HL-60/S4 treated with phorbol 12-myristate 13-acetate at 8.2 ng/mL for 4 days and 3 days (cell line): ENCODE results near the gene FZD8.

Experiments
- in situ Hi-C: fragments of 300-500 bp; cut with MboI; formaldehyde crosslinking; loops from 2 replicates; pipeline ENCODE4 v1.15.0; 2022; ENCODE audit warnings: low sequenced_read_pairs

Gene FZD8

DNA sequence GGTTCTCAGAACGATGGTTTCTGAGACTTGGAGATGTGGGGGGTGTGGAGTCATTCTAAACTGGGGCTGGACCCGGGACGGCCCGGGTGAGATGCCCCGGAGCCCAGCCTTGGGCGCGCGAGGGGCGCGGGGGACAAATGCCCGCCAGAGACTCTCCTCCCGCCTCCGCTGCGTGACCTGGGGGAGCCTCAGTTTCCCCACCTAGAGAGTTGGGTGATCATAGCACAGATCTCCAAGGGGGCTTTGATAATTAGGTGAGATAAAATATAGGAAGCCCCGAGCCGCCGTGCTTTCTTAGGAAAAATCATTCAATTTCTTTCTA, 658 bp upstream of the FZD8 start:
- in situ Hi-C loops: no loop called here

DNA sequence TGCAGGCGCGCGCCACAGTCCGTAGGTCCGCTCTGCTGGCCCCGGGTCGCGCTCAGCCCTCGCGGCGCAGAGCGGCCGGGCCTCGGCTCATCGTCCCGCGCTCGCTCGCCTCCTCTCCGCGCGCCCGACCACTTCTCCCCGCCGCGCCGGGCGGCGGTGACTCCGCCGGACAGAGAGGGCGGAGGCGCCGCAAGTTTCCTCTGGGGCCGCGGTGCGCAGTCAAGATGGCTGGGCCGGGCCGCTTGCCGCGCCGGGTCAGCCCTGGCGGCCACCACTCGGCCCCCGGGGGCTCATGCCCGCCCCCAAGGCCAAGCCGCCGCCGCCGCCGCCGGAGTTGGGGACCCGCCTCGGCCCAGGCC, 441 bp downstream of the FZD8 start:
- in situ Hi-C loops: no loop called here

DNA sequence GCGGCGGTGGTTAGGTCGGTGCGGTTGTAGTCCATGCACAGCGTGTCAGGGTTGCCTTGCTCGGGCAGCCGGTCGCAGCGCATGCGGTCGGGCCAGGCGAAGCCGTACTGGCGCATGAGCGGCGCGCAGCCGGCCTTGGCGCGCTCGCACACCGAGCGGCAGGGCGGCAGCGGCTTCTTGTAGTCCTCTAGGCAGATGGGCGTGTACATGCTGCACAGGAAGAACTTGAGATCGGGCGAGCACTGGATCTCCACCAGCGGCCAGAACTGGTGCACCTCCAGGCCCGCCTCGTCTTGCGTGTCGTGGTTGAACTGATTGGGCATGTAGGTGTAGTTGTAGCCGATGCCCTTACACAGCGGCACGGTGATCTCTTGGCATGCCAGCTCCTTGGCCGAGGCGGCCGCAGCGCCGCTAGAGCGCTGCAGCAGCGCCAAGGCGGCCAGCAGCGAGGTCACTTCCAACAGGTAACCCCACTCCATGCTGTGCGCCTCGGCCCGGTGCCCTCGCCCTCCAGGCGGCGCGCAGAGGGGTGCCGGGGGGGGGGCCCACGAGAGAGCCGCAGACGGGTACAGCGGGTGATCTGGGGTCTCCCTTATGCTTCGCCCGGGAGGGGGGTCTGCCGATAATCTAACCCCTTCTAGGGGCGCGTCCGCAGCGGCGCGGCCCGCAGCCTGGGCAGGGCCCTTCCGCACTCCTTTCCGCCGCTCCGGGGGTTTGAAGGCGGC, 983 bp downstream of the FZD8 start:
- in situ Hi-C loops: no loop called here

DNA sequence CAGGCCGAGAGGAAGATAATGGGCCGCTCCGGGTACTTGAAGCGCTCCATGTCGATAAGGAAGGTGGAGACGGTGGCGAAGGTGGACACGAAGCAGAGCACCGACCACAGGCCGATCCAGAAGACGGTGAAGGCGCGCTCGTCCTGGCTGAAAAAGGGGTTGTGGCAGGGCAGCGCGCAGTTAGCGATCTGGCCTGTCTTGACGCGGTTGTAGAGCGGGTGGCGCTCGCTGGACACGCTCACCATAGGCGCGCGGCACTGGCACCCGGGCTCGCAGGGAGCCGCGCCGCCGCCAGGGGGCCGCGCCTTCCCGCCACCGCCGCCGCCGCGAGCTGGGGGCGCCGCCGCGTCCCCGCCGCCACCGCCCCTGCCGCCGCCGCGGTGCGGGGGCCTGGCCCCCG, 1.6 kb downstream of the FZD8 start:
- in situ Hi-C loops: no loop called here

DNA sequence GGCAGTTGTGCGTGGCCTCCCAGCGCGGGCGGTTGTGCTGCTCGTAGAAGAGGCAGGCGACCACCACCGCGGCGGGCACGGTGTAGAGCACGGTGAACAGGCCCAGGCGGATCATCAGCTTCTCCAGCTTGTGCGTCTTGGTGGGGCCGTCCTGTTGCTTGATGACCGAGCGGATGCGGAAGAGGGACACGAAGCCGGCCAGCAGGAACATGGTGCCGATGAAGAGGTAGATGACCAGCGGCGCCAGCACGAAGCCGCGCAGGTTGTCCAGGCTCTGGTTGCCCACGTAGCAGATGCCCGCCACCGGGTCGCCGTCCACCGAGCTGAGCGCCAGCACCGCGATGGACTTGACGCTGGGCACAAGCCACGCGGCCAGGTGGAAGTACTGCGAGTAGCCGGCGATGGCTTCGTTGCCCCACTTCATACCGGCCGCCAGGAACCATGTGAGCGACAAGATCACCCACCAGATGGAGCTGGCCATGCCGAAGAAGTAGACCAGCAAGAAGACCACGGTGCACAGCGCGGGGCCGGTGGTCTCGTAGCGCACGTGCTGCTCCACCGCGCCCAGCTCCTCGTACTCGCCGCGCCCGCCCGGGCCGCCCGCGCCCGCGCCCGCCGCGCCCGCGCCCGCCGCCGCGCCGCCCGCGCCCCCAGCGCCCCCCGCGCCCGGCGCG, 2.2 kb downstream of the FZD8 start:
- in situ Hi-C loops: no loop called here

DNA sequence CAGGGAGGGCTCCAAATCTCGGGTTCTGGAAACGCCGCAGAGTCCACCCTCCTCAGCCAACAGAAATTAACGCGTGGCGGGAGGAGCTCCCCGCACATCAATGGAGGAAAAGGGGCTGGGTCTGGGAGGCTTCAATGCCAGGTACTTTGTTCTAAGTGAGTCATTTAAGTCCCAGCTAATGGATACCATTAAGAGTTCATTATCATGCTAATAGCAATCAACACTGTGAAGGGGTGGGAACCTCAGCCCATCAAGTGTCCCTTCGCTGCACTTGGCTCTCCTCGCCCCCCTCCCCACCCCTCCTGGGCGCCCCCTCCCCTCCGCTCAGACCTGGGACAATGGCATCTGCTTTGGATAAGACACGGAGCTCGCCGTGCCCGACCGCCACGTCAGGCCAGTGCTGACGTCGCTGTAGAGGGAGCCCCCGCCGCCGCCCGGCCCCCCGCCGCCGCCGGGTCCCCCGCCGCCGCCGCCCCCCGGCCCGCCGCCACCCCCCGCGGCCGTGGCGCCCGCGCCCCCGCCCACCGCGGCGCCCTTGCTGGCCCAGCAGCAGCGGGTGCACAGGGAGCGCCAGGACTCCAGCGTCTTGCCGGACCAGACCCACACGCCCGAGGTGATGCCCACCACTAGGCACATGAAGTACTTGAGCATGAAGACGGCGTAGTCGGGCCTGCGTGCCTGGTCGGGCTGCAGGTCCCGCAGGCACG, 2.9 kb downstream of the FZD8 start:
- in situ Hi-C loops: no loop called here

DNA sequence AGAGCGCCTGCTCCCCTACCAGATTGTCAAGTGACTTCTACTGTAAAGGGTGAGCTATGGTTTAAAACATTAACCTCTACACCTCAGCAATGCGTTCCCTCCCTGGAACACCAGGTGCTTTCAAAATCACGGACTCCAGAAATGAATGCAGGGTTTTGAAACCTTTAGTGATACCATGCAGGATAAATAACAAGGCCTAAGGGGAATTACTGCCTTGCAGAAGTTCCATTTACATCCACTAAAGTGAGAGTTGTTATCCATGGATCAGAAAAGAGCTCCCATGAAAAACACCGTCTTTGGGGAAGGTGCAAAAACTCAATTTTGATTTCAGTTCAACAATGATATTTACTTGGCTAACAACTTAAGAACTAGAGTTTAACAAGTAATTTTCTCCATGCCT, 4.0 kb downstream of the FZD8 start:
- in situ Hi-C loops: no loop called here

DNA sequence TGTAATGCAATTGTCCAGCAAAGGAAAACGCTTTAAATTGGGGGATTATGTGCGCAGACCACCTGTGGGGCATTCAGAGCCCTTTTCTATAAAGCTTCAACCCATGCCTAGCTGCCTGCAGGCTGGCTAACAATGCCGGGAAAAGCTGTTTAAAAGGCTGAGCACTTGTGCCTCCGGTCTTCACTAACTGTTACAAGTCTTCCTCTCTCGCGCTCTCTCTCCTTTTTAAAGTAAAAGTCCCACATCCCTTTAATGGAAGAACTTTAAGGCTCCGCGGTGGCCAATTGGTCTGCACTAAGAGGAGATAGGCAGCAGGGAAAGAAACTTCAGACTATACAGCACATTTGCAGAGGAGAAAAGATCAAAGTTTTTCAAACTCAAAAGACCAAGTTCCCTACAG, 4.6 kb downstream of the FZD8 start:
- in situ Hi-C loops: no loop called here

DNA sequence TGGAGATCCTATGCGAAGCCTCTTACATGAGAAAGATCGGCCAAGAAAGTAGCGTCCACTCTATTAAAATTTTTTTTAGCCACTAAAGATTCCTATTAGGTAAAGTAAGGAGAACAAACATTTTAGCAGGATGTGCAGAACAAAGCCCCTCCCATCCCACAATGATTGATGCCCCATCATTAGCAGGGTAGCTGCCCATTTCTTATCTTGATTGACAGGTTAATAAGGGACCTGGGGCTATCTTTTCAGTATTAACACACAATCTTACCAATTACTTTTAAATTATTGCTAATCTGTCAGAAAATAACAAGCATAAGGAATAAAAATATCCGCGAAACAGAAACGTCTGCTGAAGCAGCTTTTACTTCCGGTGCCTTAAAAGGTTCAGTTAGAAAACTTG, 5.1 kb downstream of the FZD8 start:
- in situ Hi-C loops: no loop called here

DNA sequence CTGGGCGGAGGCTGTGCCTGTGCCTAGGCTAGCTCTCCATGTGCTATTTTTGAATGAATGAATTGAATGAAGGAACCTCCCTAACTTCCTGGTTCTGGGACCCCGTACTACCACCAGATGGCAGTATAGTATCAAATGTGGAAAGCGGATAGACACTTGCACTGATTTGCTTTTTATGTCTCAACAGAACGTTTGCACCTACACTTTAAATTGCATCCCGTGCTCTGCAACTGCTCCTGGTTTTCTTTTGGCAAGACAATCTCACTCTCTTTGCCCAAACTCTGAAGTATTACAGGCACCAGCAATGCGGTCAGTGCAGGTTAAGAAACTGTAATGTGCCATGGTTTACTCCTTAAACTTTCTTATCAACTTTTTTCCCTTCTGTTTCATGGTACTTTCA, 6.5 kb downstream of the FZD8 start:
- in situ Hi-C loops: no loop called here

DNA sequence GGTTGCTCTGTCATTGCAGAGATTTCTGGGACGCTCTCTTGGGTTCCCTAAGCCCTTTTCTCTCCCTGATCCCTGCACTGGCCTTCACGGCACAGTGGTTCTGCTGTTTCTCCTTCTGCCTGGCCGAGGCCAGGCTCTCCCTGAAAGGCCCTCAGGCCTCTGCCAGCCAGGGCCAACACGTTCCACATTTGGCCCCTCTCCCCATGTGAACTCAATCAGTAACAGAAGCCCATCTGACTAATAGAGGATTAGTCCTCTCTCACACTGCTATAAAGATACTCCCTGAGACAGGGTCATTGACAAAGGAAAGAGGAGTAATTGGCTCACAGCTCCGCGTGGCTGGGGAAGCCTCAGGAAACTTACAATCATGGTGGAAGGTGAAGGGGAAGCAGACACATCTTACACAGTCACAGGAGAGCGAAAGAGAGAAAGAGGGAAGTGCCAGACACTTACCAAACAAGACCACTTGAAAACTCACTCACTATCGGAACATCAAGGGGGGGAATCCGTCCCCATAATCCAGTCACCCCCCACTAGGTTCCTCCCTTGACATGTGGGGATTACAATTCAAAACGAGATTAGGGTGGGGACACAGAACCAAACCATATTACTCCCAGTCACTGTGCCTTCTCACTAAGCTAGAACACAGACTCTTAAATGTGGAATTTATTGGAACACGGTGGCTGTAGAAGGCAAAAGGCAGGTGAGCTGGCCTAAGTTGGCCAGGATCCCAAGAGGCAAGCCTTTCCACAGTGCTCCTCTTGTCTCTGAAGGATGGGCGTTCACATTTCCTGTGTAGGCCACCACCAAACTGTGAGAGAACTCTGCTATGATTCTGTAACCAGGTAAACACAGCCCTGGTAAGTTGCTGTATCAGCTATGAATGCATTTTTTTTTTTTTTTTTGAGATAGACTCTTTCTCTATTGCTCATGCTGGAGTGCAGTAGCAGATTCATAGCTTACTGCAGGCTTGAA, 8.8 kb downstream of the FZD8 start:
- in situ Hi-C loops: no loop called here

DNA sequence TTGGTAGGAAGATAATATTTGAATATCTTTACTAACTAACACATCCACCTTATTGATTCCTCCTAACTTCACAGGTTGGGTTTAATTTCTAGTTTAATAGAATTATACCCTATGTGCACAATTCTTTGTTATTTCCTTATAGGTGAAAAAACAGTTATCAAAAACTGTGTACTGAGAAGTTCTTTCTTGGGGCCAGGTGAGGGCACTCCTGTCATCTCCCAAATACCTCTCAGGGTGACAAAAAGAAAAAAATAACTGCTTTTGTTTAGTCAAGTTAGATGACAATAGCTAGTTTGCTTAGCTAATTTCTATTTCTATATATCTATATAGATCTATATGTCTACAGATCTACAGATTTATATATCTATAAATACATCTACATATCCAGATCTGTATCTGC, 10.1 kb downstream of the FZD8 start:
- in situ Hi-C loops: no loop called here

DNA sequence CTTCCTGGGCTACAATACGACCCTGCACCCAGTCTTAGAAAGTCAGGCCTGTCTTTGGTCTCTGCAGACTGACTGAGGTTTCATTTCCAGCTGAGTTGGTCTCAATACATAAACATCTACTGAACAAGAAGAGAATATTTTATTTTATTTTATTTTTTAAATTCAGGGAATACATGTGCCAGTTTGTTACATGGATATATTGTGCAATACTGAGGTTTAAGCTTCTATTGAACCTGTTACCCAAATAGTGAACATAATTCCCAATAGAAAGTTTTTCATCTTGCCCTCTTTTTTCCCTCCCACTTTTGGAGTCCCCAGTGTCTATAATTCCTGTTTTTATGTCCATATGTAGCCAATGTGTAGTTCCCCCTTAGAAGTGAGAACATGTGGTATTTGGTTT, 10.7 kb downstream of the FZD8 start:
- in situ Hi-C loops: no loop called here

DNA sequence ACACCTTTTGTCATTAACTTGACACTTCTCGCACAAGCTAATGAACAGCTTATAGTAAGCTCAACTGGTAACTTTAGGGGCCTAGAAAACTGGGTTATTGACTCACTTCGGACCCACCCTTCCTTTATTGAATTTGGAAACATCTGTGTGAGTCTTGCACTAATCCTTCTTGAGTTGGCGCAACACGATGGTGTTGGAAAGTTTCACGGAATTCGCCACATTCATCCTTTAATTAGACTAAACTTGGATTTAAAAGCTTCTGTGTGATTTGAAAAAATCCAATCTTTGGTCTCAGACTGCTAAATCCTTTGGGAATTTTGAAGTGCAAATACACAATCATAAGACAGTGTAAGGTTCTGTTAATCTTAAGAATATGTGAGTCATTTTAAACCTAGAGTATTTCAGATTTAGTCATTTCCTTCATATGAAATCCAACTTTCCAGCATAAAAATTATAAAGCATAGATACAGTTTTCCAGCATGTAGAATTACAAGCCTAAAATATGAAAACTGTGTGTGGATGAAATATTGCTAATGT, 15.1 kb downstream of the FZD8 start:
- in situ Hi-C loops: no loop called here

DNA sequence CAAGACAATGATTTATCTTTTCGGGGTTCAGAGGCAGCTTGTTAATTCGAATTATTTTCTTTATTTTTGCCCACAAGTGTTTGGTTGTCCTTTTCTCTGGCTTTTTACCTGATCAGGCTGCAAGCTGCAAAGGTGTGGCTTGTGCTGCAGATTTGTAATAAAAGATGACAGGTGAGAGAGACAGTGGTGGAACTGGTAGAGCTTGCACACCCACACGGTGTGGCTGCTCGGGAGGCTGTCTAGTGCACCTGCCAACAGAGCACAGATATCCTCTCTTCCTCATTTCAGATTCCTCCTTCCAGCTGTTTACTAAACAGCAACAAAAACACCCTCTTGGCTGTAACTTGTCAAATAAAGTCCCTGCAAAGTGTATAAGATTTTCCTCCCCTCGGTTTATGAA, 27.8 kb downstream of the FZD8 start:
- in situ Hi-C loops: no loop called here

DNA sequence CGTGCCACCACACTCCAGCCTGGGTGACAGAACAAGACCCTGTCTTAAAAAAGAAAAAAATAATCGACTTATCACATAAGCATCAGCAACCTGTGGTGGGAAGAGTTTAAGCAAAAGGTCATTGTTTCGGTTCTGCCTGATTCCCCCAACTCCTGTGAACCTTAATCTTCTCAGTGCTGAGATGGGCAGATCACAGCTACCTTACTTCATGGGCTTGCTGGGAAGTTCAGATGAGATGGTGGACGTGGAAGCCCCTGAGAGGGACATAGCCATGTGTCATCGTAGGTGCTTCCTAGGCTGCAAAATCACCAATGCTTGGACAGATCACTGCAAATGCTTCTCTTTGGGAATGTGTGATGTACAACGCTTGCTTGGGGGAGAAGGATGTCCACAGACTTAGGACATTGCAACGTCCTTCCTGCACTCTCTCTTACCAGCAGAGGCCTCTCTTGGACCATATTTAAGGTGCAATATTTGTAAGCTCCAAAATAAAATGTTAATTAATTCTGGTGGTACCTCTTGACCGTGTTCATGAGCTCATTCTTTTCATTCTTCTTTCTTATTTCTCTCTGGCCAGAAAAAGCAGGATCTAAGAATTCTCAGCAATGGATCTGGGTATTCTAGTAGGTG, 28.4 kb downstream of the FZD8 start:
- in situ Hi-C loops: no loop called here

DNA sequence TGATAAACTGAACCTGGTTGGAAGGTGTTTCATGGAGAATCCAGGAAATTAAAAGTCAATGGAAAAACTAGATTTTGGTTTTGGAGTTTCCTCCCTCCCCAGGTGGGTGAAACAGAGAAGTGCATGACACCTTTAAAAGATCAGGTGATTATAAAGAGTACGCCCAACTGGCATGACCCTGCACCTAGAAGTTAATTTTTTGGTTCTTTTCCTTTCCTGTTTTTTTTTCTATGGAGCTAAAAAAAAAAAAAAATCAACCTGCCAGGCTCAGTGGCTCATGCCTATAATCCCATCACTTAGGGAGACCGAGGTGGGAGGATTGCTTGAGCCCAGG, 29.0 kb downstream of the FZD8 start:
- in situ Hi-C loops: no loop called here

DNA sequence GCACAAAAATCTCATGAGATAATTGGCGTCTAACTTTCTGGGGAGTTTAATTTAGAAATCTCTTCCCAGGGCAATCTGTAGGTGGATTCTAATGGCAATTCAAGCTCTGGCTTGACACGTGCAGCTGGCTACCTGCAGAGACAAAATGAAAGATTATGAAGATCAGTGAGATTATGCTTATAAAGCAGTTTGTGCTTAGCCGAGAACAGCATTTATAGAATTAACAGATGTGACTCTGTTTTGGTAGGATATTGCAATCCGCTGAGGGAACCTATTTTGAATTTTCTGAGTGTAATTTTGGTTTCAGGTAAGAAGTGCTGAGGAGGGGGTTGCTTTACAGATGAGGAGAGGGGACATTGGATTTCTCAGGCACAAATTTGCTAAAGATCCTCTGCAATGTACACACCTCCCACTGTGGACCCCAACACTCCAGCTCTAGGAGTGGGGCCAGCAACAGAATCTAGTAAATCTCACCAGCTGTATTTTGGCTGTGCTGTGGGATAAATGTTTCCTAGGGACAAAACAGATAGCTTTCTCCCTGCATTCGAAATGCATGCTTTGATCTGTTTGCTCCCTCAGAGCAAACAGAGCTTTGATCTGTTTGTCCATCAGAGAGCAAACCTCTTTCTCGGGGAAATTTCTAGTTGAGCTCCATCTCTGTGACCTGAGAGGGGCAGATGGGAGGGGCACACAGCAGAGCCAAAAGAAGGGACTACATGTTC, 29.6 kb downstream of the FZD8 start:
- in situ Hi-C loops: no loop called here

DNA sequence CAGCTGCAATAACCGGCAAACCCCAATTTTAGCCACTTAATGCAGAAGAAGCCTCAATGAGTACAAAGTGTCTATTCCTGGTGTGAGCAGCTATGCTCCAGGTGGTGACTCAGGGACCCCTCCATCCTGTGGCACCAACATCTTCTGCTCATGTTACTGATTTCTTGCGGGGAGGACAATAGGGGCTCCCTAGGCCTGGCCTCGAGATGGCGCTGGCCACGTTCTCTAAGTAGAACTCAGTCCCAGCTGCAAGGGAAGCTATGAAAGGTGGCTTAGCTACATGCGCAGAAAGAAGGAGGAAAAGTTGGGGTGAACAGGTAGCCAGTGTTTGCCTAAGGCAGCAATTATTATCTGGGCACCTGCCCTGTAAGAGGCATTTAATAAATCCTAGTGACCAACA, 30.3 kb downstream of the FZD8 start:
- in situ Hi-C loops: no loop called here

DNA sequence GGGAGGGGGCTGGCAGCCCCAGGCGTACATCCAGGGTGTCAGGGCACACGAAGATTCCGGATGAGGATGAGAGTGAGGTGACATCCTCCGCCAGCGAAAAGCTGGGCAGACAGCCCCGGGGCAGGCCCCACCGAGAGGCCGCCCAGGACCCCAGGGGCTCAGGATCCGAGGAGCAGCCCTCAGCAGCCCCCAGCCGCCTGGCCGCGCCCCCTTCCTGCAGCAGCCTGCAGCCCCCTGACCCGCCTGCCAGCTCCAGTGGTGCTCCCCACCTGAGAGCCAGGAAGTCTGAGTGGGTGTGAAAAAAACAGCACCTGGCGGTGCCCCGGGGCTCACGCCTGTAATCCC, 33.8 kb downstream of the FZD8 start:
- in situ Hi-C loops: no loop called here
